ENCODE results near the gene CEP85. TPM values are rescaled to one million over a fixed set of nuclear protein-coding genes. Genes with fewer than 3 reads are reported as not detected.
A peak's percentile ranks its signal among the peaks of the same experiment; 100 is the strongest.

Gene CEP85
- total and polyA plus RNA-seq, 9 of the 15 experiments (the other 6 are each of a cell fraction or from before 2014, with no cell fraction given), result 42.1 to 140 (median 92.6) TPM

GRCh38 chr1:26280333-26281042 is 46.5 kb downstream of the CEP85 start (continued):
- peak; percentile 76; the same call in 1 of the 2 replicates for TF ChIP-seq MTA1 (IDR thresholded peaks at IDR 0.05; ENCODE audit: borderline replicate concordance)
- TF ChIP-seq NR2C2 (CRISPR knock-in tag; IDR thresholded peaks at IDR 0.05), result no peak
- TF ChIP-seq NR2C2 (tag; IDR thresholded peaks at IDR 0.05), result peak; percentile 45; the same call in 1 of the 2 replicates
- TF ChIP-seq NR2C1 (IDR thresholded peaks at IDR 0.05), result no peak
- 0 out of 2 replicates have a peak, but pooled peaks have one; percentile 38 for TF ChIP-seq NR2C1 (tag; IDR thresholded peaks at IDR 0.05)
- 0 out of 2 replicates have a peak, but pooled peaks have one; percentile 20 for TF ChIP-seq RREB1 (CRISPR knock-in tag; IDR thresholded peaks at IDR 0.05)
- TF ChIP-seq MAFG (tag; conservative IDR thresholded peaks at IDR 0.05), result 0 out of 2 replicates have a peak, but pooled peaks have one; percentile 5

Measured in K562 (cell line).